Measurements from ENCODE around the gene BID. TPM values are rescaled to one million over a fixed set of nuclear protein-coding genes. Genes with fewer than 3 reads are reported as not detected.

The BID gene
- total RNA-seq, 1 experiment from 2014 or later, result 44.4 TPM

DNA sequence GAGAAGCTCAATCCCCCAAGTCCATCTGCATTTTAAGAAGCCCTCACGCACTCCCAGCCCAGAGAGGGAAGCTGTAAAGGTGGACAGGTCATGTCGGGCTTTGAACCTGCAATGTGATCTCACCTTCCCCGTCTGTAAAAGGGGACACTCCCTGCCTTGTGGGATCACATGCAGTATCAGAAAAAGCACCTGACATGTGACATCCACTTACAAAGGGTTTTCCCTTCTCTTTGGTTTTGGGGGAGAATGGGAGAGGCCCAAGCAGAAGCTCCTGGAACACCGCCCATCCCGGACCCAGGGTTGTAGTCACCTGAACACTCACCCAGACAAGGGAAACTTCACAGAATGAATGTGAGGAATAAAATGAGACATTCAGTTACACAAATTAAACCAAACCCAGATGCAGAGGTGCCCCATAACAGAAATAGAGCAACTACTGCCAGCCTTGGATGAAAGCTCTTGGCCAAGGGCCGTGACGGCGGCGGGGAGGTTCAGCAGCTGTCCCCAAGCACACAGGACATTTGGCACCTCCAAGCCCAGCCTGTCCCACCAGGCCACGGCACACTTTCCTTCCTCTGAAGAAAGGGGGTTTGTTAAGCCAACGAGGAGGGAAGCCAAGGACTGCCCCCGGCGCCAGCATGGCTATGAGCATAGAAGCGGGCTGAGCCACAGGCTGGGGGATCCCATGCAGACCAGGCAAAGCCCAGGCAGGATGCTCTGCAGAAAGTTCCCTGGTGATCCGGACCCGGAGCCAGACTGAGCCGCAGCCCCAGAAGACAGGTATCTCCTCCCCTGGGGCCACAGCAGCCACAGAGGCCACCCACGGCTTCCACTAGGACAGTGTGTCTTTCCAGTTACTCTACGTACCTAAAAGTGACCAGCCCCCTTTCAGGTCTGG, 3.8 kb downstream of the BID start:
- intact Hi-C loops (cut with micrococcal nuclease; ENCODE audit: unreplicated experiment), result no loop called here
- Histone ChIP-seq H3K27ac (no peak overlapping the region), H4K20me1 (ENCODE audit: insufficient read depth) (peaks cover 32% of the 10 kb centered on the region), H3K4me3 (no peak overlapping the region), H3K79me2 (ENCODE audit: low read depth) (peaks cover 52% of the 10 kb centered on the region), H3K36me3 (ENCODE audit: low read depth) (no peaks in the 10 kb centered on the region), H3F3A (ENCODE audit: insufficient read depth, low read depth) (no peaks in the 10 kb centered on the region), H3K4me2 (no peak overlapping the region), H3K4me1 (replicated peaks; ENCODE audit: insufficient read depth) (peaks cover 14% of the 10 kb centered on the region), H2AFZ (no peak overlapping the region), H3K9me3 (ENCODE audit: insufficient read depth, low read depth) (no peaks in the 10 kb centered on the region), H3K27me3 (ENCODE audit: insufficient read depth, low read depth) (no peaks in the 10 kb centered on the region), H3K9me2 (ENCODE audit: insufficient read depth) (no peaks in the 10 kb centered on the region)
- POLR2A ChIA-PET (ENCODE audit: unreplicated experiment), result no interaction called here
- DNase-seq, result no peak
- CTCF ChIA-PET, result no interaction called here
- TF ChIP-seq EZH2 (IDR thresholded peaks at IDR 0.05; ENCODE audit: low read depth), result no peak
- TF ChIP-seq, protein P1, sequence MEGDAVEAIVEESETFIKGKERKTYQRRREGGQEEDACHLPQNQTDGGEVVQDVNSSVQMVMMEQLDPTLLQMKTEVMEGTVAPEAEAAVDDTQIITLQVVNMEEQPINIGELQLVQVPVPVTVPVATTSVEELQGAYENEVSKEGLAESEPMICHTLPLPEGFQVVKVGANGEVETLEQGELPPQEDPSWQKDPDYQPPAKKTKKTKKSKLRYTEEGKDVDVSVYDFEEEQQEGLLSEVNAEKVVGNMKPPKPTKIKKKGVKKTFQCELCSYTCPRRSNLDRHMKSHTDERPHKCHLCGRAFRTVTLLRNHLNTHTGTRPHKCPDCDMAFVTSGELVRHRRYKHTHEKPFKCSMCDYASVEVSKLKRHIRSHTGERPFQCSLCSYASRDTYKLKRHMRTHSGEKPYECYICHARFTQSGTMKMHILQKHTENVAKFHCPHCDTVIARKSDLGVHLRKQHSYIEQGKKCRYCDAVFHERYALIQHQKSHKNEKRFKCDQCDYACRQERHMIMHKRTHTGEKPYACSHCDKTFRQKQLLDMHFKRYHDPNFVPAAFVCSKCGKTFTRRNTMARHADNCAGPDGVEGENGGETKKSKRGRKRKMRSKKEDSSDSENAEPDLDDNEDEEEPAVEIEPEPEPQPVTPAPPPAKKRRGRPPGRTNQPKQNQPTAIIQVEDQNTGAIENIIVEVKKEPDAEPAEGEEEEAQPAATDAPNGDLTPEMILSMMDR (conservative IDR thresholded peaks at IDR 0.05), result no peak
- BruUV-seq (replicated peaks), result no TSS peak

DNA sequence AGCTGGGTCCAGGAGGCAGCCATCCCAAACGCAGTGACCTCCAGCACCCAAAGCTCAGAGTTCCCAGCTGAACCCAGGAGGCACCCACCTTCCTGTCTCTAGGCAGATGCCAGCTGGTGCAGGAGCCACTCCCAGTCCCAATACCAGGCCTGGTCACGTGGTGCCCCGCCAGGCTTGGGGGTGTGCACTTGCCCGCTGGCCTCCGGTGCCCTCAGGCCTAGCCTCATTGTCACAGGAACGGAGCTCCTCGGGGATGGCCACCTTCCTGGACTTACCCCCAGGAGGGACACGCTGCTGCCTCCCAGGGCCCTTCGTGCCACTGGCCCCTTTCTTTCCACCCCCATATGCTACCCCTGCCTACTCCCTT, 4.6 kb downstream of the BID start:
- Histone ChIP-seq H2AFZ (no peak overlapping the region), H3K4me3 (no peak overlapping the region), H3K4me1 (replicated peaks; ENCODE audit: insufficient read depth) (peaks cover 14% of the 10 kb centered on the region), H3K27ac (no peak overlapping the region), H3K27me3 (ENCODE audit: insufficient read depth, low read depth) (no peaks in the 10 kb centered on the region), H3K9me3 (ENCODE audit: insufficient read depth, low read depth) (no peaks in the 10 kb centered on the region), H3K36me3 (ENCODE audit: low read depth) (no peaks in the 10 kb centered on the region), H4K20me1 (ENCODE audit: insufficient read depth) (peaks cover 33% of the 10 kb centered on the region), H3F3A (ENCODE audit: insufficient read depth, low read depth) (no peaks in the 10 kb centered on the region), H3K9me2 (ENCODE audit: insufficient read depth) (no peaks in the 10 kb centered on the region), H3K4me2 (no peak overlapping the region), H3K79me2 (ENCODE audit: low read depth) (peaks cover 58% of the 10 kb centered on the region)
- TF ChIP-seq EZH2 (IDR thresholded peaks at IDR 0.05; ENCODE audit: low read depth), result no peak
- TF ChIP-seq, protein P1 (conservative IDR thresholded peaks at IDR 0.05), result no peak
- no peak for DNase-seq
- ChIA-PET CTCF (no interaction called here), POLR2A (ENCODE audit: unreplicated experiment) (no interaction called here)
- intact Hi-C loops (cut with micrococcal nuclease; ENCODE audit: unreplicated experiment), result no loop called here
- BruUV-seq (replicated peaks), result no TSS peak

DNA sequence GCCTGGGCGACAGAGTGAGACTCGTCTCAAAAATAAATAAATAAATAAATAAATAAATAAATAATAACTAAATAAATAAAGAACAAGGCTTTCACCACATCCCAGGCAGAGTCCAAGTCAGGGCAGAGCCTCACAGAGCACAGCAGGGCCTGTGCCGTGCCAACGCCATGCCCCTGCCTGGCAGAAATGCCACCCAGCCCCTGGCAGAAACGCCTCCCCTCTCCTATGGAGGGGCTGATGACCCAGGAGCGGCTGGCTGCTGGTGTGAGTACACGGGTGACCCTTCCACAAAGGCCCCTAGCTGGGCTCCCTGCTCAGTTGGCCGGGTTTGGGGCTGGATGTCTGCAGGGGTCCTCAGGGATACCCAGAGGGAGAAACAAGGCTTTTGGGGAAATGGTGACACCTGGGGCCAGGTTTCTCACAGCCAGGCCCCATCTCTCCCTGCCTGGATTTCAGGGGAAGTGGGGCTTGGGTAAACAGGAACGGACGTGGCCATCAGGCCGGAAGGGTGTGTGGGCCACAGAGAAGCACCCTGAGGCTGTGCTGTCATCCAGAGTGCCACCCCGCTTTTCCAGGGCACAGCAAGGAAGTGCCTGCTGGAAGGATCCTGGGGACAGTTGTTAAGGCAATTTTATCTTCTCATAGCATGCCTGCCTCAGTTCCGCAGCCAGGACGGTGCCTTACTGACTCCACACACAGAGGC, 5.1 kb downstream of the BID start:
- TF ChIP-seq, protein P1 (conservative IDR thresholded peaks at IDR 0.05), result no peak
- TF ChIP-seq EZH2 (IDR thresholded peaks at IDR 0.05; ENCODE audit: low read depth), result no peak
- Histone ChIP-seq H3K4me3 (no peak overlapping the region), H3F3A (ENCODE audit: insufficient read depth, low read depth) (no peaks in the 10 kb centered on the region), H3K4me2 (no peak overlapping the region), H2AFZ (no peak overlapping the region), H3K27me3 (ENCODE audit: insufficient read depth, low read depth) (no peaks in the 10 kb centered on the region), H3K79me2 (ENCODE audit: low read depth) (peaks cover 58% of the 10 kb centered on the region), H3K27ac (no peak overlapping the region), H3K4me1 (replicated peaks; ENCODE audit: insufficient read depth) (peaks cover 14% of the 10 kb centered on the region), H3K36me3 (ENCODE audit: low read depth) (no peaks in the 10 kb centered on the region), H3K9me3 (ENCODE audit: insufficient read depth, low read depth) (no peaks in the 10 kb centered on the region), H3K9me2 (ENCODE audit: insufficient read depth) (no peaks in the 10 kb centered on the region), H4K20me1 (ENCODE audit: insufficient read depth) (peaks cover 33% of the 10 kb centered on the region)
- ChIA-PET CTCF (no interaction called here), POLR2A (ENCODE audit: unreplicated experiment) (no interaction called here)
- no peak for DNase-seq
- no TSS peak for BruUV-seq (replicated peaks)
- intact Hi-C loops (cut with micrococcal nuclease; ENCODE audit: unreplicated experiment), result no loop called here

Data from PC-9 (cell line).